K562 (cell line): Measurements from ENCODE around the gene GABRD. TPM values are rescaled to one million over a fixed set of nuclear protein-coding genes. Genes with fewer than 3 reads are reported as not detected.

Experiments used
- ARID2 ChIP-seq: fragments of 450-650 bp; IDR thresholded peaks from 2 replicates; pipeline ENCODE4 v1.6.1; 2017; ENCODE audit warnings: antibody characterized with exemption, mild to moderate bottlenecking
- BACH1 ChIP-seq: fragments of 200-800 bp; sonication (Bioruptor generic); IDR thresholded peaks from 2 replicates; pipeline ENCODE4 v1.6.1; 2016; ENCODE audit warnings: missing genetic modification characterization, missing compliant biosample characterization
- CC2D1A ChIP-seq: fragments of 450-650 bp; IDR thresholded peaks from 2 replicates; pipeline ENCODE4 v1.6.1; 2017; ENCODE audit warnings: mild to moderate bottlenecking
- CCAR2 ChIP-seq: fragments of 200-400 bp; formaldehyde crosslinking; IDR thresholded peaks from 2 replicates; pipeline ENCODE4 v1.6.1; 2017; ENCODE audit warnings: mild to moderate bottlenecking, low read depth, low read length
- CREB1 ChIP-seq, 2 experiments: sonication (generic) in 1 of 2; formaldehyde crosslinking in 1 of 2; IDR thresholded peaks; 2 replicates each; pipeline versions ENCODE4 v1.6.1 to v1.8.0; 2012 to 2022; ENCODE audit warnings: inconsistent platforms in 1 of 2, mild to moderate bottlenecking in 1 of 2, missing genetic modification reagents in 1 of 2, moderate library complexity in 1 of 2
- GTF2F1 ChIP-seq: IDR thresholded peaks from 2 replicates; pipeline ENCODE4 v1.6.1; 2011; ENCODE audit warnings: low read depth, low read length, improper control_type of control experiment
- HNRNPL ChIP-seq: fragments of 200-400 bp; formaldehyde crosslinking; IDR thresholded peaks from 2 replicates; pipeline ENCODE4 v1.6.1; 2017; ENCODE audit warnings: low read depth, mild to moderate bottlenecking, low read length
- HNRNPUL1 ChIP-seq: fragments of 200-400 bp; formaldehyde crosslinking; IDR thresholded peaks from 2 replicates; pipeline ENCODE4 v1.6.1; 2017; ENCODE audit warnings: low read length
- NFXL1 ChIP-seq: fragments of 450-650 bp; formaldehyde crosslinking; IDR thresholded peaks from 2 replicates; pipeline ENCODE4 v1.4.0; 2021; ENCODE audit warnings: mild to moderate bottlenecking
- POLR3A ChIP-seq: IDR thresholded peaks from 2 replicates; pipeline ENCODE4 v1.6.1; 2011; ENCODE audit warnings: borderline replicate concordance, mild to moderate bottlenecking, moderate library complexity; ENCODE audit not compliant: insufficient read length, insufficient read depth; ENCODE audit errors: extremely low read depth
- RAD51 ChIP-seq: fragments of 450-650 bp; IDR thresholded peaks from 2 replicates; pipeline ENCODE4 v1.7.1; 2016; ENCODE audit warnings: low read depth, mild to moderate bottlenecking, borderline replicate concordance
- SMAD2 ChIP-seq: fragments of 150-350 bp; IDR thresholded peaks from 2 replicates; pipeline ENCODE4 v1.6.1; 2014; ENCODE audit warnings: low read depth, mild to moderate bottlenecking, low read length
- TCF7L2 ChIP-seq: fragments of 150-350 bp; IDR thresholded peaks from 2 replicates; pipeline ENCODE4 v1.6.1; 2016; ENCODE audit warnings: low read depth, mild to moderate bottlenecking, low read length, moderate library complexity
- TEAD1 ChIP-seq, 2 experiments: fragments of 450-650 bp in 1 of 2; sonication (generic) in 1 of 2; formaldehyde crosslinking; IDR thresholded peaks; 2 replicates each; pipeline versions ENCODE4 v1.4.0 to v1.8.0; 2020 to 2022; ENCODE audit warnings: mild to moderate bottlenecking in 2 of 2, missing genetic modification reagents in 1 of 2
- ZKSCAN8 ChIP-seq: fragments of 200-800 bp; sonication (Bioruptor generic); IDR thresholded peaks from 2 replicates; pipeline ENCODE4 v1.6.1; 2016; ENCODE audit warnings: missing genetic modification characterization, missing compliant biosample characterization
- ZNF699 ChIP-seq: fragments of 250-450 bp; sonication (Bioruptor Pico); IDR thresholded peaks from 2 replicates; pipeline ENCODE4 v1.8.0; 2021; ENCODE audit warnings: mild to moderate bottlenecking, moderate library complexity; ENCODE audit not compliant: insufficient replicate concordance
- ZNF830 ChIP-seq: fragments of 250-450 bp; sonication (Bioruptor Pico); IDR thresholded peaks from 2 replicates; pipeline ENCODE4 v1.5.0; 2021; ENCODE audit warnings: mild to moderate bottlenecking
- polyA plus RNA-seq, 8 experiments: library from polyadenylated mRNA; depleted of rRNA in 4 of 8; stranded (reverse) in 5 of 8; unstranded in 3 of 8; fragments of >200 nt; fragmentation: Nextera tagmentation in 2 of 8; fragmentation: Illumina TruSeq in 1 of 8; extraction: Ambion mirVana in 2 of 8; extraction: Trizol in 1 of 8; gene quantifications; 2 replicates each; pipeline versions ENCODE4 v1.2.1 to v1.2.3, GENCODE V29; 2011 to 2014; ENCODE audit warnings: inconsistent platforms in 1 of 8, missing spikeins in 1 of 8
- total RNA-seq, 7 experiments: library from RNA; depleted of rRNA in 6 of 7; stranded (reverse); fragments of >200 nt in 6 of 7; fragmentation: Illumina TruSeq in 2 of 7; extraction: Trizol in 2 of 7; gene quantifications; 2 replicates each; pipeline versions ENCODE4 v1.2.1 to v1.2.3, GENCODE V29; 2011 to 2021; ENCODE audit warnings: low replicate concordance in 1 of 7
- TF ChIP-seq, protein P1 (sequence below), 2 experiments: IDR thresholded peaks; 2 replicates each; pipeline ENCODE4 v1.6.1; 2011; ENCODE audit warnings: borderline replicate concordance in 1 of 2, control low read depth in 1 of 2, low read depth in 1 of 2, low read length in 1 of 2, mild to moderate bottlenecking in 1 of 2, mixed read lengths in 1 of 2, moderate library complexity in 1 of 2; ENCODE audit not compliant: insufficient read depth in 1 of 2, insufficient read length in 1 of 2, poor library complexity in 1 of 2, severe bottlenecking in 1 of 2; ENCODE audit errors: extremely low read depth in 1 of 2
- TF ChIP-seq, protein P2 (sequence below): sonication (generic); formaldehyde crosslinking; IDR thresholded peaks from 2 replicates; pipeline ENCODE4 v1.8.0; 2022; ENCODE audit warnings: missing genetic modification reagents, mild to moderate bottlenecking, moderate library complexity, borderline replicate concordance
- TF ChIP-seq, protein P3 (sequence below): sonication (generic); formaldehyde crosslinking; IDR thresholded peaks from 2 replicates; pipeline ENCODE4 v1.8.0; 2022; ENCODE audit warnings: mild to moderate bottlenecking, missing genetic modification reagents
- TF ChIP-seq, protein P4 (sequence below): fragments of 450-650 bp; formaldehyde crosslinking; IDR thresholded peaks from 2 replicates; pipeline ENCODE4 v1.4.0; 2020; ENCODE audit warnings: mild to moderate bottlenecking, mixed read lengths

GABRD gene
- total and polyA plus RNA-seq, 9 of the 15 experiments (the other 6 are each of a cell fraction or from before 2014, with no cell fraction given), result 0.07 TPM; not detected in 8

DNA sequence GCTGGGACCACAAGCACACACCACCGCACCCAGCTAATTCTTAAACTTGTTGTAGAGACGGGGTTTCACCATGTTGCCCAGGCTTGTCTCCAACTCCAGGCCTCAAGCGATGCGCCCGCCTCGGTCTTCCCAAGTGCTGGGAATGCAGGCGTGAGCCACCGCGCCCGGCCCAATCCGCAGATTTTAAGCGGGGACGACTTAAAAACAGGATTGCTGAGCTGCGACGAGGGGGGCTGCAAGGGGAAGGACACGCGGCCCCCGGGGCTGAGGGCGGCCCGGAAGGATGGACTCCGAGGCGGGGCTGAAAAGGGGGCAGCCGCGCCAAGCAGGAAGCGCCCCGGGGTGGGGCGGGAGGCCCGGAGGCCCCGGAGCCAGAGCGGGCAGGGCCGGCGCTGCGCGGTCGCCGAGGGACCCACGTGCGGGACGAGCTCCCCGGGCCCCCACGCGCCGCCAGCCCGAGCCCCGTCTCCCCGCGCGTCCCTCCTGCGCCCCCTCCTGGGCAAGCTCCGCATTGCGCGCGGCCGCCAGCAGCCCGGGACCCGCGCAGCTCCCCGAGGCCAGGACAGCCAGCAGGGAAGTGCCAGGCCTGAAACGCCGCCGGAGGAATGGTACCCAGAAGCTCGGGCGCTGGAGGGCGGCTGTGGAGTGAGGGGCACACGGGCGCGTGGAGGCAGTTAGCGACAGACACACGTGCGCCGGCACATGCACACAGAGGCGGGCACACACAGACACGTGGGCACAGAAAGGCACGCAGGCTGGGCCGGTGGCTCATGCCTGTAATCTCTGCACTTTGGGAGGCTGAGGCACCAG lies 25.6 kb downstream of the GABRD start (continued):
- TF ChIP-seq HNRNPL (peak; percentile 71; the same call in 1 of the 2 replicates), ZNF830 (CRISPR knock-in tag) (no peak), BACH1 (tag) (no peak), CC2D1A (no peak), TEAD1 (CRISPR knock-in tag; IDR thresholded peaks at IDR 0.05) (peak in 1 of 2 experiments; percentile 48; a peak in 1 of 4 replicates), POLR3A (no peak), NFXL1 (CRISPR knock-in tag) (no peak), CCAR2 (no peak), HNRNPUL1 (no peak), ZKSCAN8 (no peak), SMAD2 (no peak), ARID2 (no peak), ZNF699 (CRISPR knock-in tag) (no peak), CREB1 (IDR thresholded peaks at IDR 0.05) (no peak), CREB1 (CRISPR knock-in tag; IDR thresholded peaks at IDR 0.05) (no peak), RAD51 (no peak), TCF7L2 (no peak), GTF2F1 (no peak)
- TF ChIP-seq, protein P1, sequence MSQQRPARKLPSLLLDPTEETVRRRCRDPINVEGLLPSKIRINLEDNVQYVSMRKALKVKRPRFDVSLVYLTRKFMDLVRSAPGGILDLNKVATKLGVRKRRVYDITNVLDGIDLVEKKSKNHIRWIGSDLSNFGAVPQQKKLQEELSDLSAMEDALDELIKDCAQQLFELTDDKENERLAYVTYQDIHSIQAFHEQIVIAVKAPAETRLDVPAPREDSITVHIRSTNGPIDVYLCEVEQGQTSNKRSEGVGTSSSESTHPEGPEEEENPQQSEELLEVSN (IDR thresholded peaks at IDR 0.05; ENCODE audit: borderline replicate concordance in 1 of 2, extremely low read depth in 1 of 2, insufficient read depth in 1 of 2, insufficient read length in 1 of 2, low read depth in 1 of 2, low read length in 1 of 2, poor library complexity in 1 of 2, severe bottlenecking in 1 of 2), result peak; percentile 73 to 92
- TF ChIP-seq, protein P2, sequence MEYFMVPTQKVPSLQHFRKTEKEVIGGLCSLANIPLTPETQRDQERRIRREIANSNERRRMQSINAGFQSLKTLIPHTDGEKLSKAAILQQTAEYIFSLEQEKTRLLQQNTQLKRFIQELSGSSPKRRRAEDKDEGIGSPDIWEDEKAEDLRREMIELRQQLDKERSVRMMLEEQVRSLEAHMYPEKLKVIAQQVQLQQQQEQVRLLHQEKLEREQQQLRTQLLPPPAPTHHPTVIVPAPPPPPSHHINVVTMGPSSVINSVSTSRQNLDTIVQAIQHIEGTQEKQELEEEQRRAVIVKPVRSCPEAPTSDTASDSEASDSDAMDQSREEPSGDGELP (CRISPR knock-in tag), result no peak; the same call in 1 of the 2 replicates
- TF ChIP-seq, protein P3, sequence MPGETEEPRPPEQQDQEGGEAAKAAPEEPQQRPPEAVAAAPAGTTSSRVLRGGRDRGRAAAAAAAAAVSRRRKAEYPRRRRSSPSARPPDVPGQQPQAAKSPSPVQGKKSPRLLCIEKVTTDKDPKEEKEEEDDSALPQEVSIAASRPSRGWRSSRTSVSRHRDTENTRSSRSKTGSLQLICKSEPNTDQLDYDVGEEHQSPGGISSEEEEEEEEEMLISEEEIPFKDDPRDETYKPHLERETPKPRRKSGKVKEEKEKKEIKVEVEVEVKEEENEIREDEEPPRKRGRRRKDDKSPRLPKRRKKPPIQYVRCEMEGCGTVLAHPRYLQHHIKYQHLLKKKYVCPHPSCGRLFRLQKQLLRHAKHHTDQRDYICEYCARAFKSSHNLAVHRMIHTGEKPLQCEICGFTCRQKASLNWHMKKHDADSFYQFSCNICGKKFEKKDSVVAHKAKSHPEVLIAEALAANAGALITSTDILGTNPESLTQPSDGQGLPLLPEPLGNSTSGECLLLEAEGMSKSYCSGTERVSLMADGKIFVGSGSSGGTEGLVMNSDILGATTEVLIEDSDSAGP (CRISPR knock-in tag), result no peak
- TF ChIP-seq, protein P4, sequence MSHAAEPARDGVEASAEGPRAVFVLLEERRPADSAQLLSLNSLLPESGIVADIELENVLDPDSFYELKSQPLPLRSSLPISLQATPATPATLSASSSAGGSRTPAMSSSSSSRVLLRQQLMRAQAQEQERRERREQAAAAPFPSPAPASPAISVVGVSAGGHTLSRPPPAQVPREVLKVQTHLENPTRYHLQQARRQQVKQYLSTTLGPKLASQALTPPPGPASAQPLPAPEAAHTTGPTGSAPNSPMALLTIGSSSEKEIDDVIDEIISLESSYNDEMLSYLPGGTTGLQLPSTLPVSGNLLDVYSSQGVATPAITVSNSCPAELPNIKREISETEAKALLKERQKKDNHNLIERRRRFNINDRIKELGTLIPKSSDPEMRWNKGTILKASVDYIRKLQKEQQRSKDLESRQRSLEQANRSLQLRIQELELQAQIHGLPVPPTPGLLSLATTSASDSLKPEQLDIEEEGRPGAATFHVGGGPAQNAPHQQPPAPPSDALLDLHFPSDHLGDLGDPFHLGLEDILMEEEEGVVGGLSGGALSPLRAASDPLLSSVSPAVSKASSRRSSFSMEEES (CRISPR knock-in tag), result no peak
